GM23338 (cell line): ENCODE results near the gene THRB.

Experiments used
- CREB1 ChIP-seq: fragments of 250-450 bp; sonication (Bioruptor Pico); IDR thresholded peaks from 2 replicates; pipeline ENCODE4 v1.5.0; 2020; ENCODE audit warnings: low read depth, mild to moderate bottlenecking, moderate library complexity
- EZH2 ChIP-seq: fragments of 200-600 bp; sonication (generic); IDR thresholded peaks from one replicate; pipeline ENCODE4 v1.8.0; 2017; ENCODE audit warnings: antibody characterized with exemption, mild to moderate bottlenecking, low read depth; ENCODE audit not compliant: unreplicated experiment
- EZH2phosphoT487 ChIP-seq: fragments of 200-600 bp; sonication (generic); IDR thresholded peaks from one replicate; pipeline ENCODE4 v1.8.1; 2018; ENCODE audit warnings: antibody characterized with exemption; ENCODE audit not compliant: unreplicated experiment
- POLR2AphosphoS5 ChIP-seq: IDR thresholded peaks from 2 replicates; pipeline ENCODE4 v1.6.1; 2016; ENCODE audit warnings: antibody characterized with exemption, low read depth
- ZNF331 ChIP-seq: fragments of 250-450 bp; sonication (Bioruptor Pico); IDR thresholded peaks from 2 replicates; pipeline ENCODE4 v1.5.0; 2020; ENCODE audit warnings: low read depth, mild to moderate bottlenecking, moderate library complexity
- TF ChIP-seq, protein P1 (sequence below), 2 experiments: fragments of 200-600 bp in 1 of 2; sonication (generic) in 1 of 2; conservative IDR thresholded peaks; 2 replicates each; pipeline versions ENCODE4 v1.5.1 to v1.6.1; 2016 to 2017; ENCODE audit warnings: antibody characterized with exemption in 2 of 2, low read depth in 2 of 2, mild to moderate bottlenecking in 2 of 2, moderate library complexity in 1 of 2
- TF ChIP-seq, protein P2 (sequence below): IDR thresholded peaks from one replicate; pipeline ENCODE4 v1.6.1; 2018; ENCODE audit warnings: antibody characterized with exemption; ENCODE audit not compliant: unreplicated experiment
- TF ChIP-seq, protein P3 (sequence below): fragments of 250-450 bp; sonication (Bioruptor Pico); IDR thresholded peaks from 2 replicates; pipeline ENCODE4 v1.5.0; 2020; ENCODE audit warnings: mild to moderate bottlenecking, moderate library complexity
- TF ChIP-seq, protein P4 (sequence below): IDR thresholded peaks from 2 replicates; pipeline ENCODE4 v1.6.1; 2016; ENCODE audit warnings: antibody characterized with exemption

DNA sequence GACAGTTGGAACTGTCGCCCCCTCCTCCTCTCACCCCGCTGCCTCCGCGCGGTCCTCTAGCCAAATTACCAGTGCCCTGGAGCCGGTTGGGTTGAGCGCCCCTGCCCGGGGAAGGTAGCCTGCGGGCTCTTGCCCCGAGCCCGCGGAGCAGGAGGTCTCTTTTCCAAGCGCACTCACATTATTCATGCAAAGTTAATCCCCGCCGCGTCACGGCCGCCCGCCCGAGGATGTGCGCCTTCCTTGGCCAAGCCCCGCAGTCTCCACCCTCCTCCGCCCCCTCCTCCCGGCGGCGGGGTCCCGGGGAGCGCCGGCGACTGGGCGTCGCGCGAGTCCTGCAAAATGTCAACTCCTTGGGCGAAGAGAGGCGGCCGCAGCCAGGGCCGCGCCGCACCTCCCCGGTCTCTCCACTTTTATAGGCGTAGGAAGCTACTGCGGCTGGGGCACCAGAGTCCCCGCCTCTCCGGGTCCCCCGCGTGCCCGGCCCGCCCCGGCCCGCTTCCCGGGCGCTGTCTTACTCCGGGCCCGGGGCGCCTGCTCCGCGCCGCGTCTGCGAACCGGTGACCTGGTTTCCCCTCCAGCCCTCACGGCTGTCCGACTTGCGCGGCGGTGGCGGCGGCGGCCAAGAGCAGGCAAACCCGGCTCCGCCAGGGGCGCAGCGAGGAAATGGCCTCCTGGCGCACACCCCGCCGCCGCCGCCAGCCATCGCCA lies at the start of gene THRB:
- TF ChIP-seq EZH2 (peak; percentile 68), EZH2phosphoT487 (no peak), POLR2AphosphoS5 (peak; percentile 37; the same call in 1 of the 2 replicates), CREB1 (CRISPR knock-in tag) (peak; percentile 53; the same call in 1 of the 2 replicates), ZNF331 (no peak)
- TF ChIP-seq, protein P1, sequence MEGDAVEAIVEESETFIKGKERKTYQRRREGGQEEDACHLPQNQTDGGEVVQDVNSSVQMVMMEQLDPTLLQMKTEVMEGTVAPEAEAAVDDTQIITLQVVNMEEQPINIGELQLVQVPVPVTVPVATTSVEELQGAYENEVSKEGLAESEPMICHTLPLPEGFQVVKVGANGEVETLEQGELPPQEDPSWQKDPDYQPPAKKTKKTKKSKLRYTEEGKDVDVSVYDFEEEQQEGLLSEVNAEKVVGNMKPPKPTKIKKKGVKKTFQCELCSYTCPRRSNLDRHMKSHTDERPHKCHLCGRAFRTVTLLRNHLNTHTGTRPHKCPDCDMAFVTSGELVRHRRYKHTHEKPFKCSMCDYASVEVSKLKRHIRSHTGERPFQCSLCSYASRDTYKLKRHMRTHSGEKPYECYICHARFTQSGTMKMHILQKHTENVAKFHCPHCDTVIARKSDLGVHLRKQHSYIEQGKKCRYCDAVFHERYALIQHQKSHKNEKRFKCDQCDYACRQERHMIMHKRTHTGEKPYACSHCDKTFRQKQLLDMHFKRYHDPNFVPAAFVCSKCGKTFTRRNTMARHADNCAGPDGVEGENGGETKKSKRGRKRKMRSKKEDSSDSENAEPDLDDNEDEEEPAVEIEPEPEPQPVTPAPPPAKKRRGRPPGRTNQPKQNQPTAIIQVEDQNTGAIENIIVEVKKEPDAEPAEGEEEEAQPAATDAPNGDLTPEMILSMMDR (conservative IDR thresholded peaks at IDR 0.05; ENCODE audit: low read depth in 2 of 2), result no peak; a peak in 1 of 4 replicates
- TF ChIP-seq, protein P2, sequence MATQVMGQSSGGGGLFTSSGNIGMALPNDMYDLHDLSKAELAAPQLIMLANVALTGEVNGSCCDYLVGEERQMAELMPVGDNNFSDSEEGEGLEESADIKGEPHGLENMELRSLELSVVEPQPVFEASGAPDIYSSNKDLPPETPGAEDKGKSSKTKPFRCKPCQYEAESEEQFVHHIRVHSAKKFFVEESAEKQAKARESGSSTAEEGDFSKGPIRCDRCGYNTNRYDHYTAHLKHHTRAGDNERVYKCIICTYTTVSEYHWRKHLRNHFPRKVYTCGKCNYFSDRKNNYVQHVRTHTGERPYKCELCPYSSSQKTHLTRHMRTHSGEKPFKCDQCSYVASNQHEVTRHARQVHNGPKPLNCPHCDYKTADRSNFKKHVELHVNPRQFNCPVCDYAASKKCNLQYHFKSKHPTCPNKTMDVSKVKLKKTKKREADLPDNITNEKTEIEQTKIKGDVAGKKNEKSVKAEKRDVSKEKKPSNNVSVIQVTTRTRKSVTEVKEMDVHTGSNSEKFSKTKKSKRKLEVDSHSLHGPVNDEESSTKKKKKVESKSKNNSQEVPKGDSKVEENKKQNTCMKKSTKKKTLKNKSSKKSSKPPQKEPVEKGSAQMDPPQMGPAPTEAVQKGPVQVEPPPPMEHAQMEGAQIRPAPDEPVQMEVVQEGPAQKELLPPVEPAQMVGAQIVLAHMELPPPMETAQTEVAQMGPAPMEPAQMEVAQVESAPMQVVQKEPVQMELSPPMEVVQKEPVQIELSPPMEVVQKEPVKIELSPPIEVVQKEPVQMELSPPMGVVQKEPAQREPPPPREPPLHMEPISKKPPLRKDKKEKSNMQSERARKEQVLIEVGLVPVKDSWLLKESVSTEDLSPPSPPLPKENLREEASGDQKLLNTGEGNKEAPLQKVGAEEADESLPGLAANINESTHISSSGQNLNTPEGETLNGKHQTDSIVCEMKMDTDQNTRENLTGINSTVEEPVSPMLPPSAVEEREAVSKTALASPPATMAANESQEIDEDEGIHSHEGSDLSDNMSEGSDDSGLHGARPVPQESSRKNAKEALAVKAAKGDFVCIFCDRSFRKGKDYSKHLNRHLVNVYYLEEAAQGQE, result no peak
- TF ChIP-seq, protein P3, sequence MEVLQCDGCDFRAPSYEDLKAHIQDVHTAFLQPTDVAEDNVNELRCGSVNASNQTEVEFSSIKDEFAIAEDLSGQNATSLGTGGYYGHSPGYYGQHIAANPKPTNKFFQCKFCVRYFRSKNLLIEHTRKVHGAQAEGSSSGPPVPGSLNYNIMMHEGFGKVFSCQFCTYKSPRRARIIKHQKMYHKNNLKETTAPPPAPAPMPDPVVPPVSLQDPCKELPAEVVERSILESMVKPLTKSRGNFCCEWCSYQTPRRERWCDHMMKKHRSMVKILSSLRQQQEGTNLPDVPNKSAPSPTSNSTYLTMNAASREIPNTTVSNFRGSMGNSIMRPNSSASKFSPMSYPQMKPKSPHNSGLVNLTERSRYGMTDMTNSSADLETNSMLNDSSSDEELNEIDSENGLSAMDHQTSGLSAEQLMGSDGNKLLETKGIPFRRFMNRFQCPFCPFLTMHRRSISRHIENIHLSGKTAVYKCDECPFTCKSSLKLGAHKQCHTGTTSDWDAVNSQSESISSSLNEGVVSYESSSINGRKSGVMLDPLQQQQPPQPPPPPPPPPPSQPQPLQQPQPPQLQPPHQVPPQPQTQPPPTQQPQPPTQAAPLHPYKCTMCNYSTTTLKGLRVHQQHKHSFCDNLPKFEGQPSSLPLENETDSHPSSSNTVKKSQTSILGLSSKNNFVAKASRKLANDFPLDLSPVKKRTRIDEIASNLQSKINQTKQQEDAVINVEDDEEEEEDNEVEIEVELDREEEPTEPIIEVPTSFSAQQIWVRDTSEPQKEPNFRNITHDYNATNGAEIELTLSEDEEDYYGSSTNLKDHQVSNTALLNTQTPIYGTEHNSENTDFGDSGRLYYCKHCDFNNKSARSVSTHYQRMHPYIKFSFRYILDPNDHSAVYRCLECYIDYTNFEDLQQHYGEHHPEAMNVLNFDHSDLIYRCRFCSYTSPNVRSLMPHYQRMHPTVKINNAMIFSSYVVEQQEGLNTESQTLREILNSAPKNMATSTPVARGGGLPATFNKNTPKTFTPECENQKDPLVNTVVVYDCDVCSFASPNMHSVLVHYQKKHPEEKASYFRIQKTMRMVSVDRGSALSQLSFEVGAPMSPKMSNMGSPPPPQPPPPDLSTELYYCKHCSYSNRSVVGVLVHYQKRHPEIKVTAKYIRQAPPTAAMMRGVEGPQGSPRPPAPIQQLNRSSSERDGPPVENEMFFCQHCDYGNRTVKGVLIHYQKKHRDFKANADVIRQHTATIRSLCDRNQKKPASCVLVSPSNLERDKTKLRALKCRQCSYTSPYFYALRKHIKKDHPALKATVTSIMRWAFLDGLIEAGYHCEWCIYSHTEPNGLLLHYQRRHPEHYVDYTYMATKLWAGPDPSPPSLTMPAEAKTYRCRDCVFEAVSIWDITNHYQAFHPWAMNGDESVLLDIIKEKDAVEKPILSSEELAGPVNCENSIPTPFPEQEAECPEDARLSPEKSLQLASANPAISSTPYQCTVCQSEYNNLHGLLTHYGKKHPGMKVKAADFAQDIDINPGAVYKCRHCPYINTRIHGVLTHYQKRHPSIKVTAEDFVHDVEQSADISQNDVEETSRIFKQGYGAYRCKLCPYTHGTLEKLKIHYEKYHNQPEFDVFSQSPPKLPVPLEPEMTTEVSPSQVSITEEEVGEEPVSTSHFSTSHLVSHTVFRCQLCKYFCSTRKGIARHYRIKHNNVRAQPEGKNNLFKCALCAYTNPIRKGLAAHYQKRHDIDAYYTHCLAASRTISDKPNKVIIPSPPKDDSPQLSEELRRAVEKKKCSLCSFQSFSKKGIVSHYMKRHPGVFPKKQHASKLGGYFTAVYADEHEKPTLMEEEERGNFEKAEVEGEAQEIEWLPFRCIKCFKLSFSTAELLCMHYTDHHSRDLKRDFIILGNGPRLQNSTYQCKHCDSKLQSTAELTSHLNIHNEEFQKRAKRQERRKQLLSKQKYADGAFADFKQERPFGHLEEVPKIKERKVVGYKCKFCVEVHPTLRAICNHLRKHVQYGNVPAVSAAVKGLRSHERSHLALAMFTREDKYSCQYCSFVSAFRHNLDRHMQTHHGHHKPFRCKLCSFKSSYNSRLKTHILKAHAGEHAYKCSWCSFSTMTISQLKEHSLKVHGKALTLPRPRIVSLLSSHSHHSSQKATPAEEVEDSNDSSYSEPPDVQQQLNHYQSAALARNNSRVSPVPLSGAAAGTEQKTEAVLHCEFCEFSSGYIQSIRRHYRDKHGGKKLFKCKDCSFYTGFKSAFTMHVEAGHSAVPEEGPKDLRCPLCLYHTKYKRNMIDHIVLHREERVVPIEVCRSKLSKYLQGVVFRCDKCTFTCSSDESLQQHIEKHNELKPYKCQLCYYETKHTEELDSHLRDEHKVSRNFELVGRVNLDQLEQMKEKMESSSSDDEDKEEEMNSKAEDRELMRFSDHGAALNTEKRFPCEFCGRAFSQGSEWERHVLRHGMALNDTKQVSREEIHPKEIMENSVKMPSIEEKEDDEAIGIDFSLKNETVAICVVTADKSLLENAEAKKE (CRISPR knock-in tag), result no peak
- TF ChIP-seq, protein P4, sequence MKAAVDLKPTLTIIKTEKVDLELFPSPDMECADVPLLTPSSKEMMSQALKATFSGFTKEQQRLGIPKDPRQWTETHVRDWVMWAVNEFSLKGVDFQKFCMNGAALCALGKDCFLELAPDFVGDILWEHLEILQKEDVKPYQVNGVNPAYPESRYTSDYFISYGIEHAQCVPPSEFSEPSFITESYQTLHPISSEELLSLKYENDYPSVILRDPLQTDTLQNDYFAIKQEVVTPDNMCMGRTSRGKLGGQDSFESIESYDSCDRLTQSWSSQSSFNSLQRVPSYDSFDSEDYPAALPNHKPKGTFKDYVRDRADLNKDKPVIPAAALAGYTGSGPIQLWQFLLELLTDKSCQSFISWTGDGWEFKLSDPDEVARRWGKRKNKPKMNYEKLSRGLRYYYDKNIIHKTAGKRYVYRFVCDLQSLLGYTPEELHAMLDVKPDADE, result no peak
